GM21390 (cell line): ENCODE results near the gene SBNO2.

ENCODE experiments used
- ATAC-seq: cut with Tn5 transposase; IDR thresholded peaks from one replicate; pipeline ENCODE4 v1.9.1; 2021; ENCODE audit not compliant: unreplicated experiment

SBNO2 gene

GRCh38 chr19:1169921-1170885 lies 3.9 kb downstream of the SBNO2 start:
- ATAC-seq = no peak

GRCh38 chr19:1169411-1169791 lies 4.7 kb downstream of the SBNO2 start:
- no peak for ATAC-seq

- no peak for ATAC-seq
These were observed 5.3 kb downstream of the SBNO2 start for GRCh38 chr19:1168572-1169410.

- ATAC-seq = no peak
These were observed 6.1 kb downstream of the SBNO2 start for GRCh38 chr19:1167687-1168571.

- no peak for ATAC-seq
These were observed 7.0 kb downstream of the SBNO2 start for GRCh38 chr19:1166872-1167573.

GRCh38 chr19:1164684-1165531 lies 9.2 kb downstream of the SBNO2 start:
- ATAC-seq = no peak

- ATAC-seq = no peak
These were observed 10.0 kb downstream of the SBNO2 start for GRCh38 chr19:1163934-1164683.

- ATAC-seq = no peak
These were observed 10.7 kb downstream of the SBNO2 start for GRCh38 chr19:1163283-1163933.

- ATAC-seq = no peak
These were observed 11.4 kb downstream of the SBNO2 start for GRCh38 chr19:1162404-1163282.

- no peak for ATAC-seq
These were observed 12.4 kb downstream of the SBNO2 start for GRCh38 chr19:1161716-1162115.

- no peak for ATAC-seq
These were observed 14.0 kb downstream of the SBNO2 start for GRCh38 chr19:1159864-1160595.

GRCh38 chr19:1158885-1159448 lies 15.1 kb downstream of the SBNO2 start:
- no peak for ATAC-seq

GRCh38 chr19:1157931-1158884 lies 15.9 kb downstream of the SBNO2 start:
- no peak for ATAC-seq

GRCh38 chr19:1156830-1157615 lies 17.0 kb downstream of the SBNO2 start:
- ATAC-seq = no peak
